ENCODE measurements around the gene CDH22. TPM values are rescaled to one million over a fixed set of nuclear protein-coding genes. Genes with fewer than 3 reads are reported as not detected.

The CDH22 gene
- total and polyA plus RNA-seq, 2 donors from 2014 or later: 0.19 to 1.6 TPM

DNA sequence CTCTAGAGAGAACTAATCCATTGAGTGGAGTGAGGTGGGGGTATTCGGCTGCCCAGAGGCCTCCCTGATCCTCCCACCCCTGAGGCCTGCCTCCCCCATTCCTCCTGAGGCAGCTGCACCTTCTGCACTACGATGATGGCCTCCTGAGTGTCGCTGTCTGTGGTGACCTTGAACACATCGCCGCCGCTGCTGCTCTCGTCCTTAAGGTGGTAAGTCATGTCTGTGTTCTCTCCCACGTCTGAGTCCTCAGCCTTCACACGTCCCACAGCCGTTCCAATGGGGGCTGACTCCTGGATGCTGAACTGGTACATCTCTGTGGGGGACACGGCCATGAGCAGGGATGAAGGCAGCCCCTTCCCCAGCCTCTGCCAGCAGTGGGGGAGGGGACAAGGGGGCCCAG lies 95.4 kb downstream of the CDH22 start:
- Histone ChIP-seq H3K9me3 (ENCODE audit: control insufficient read depth in 2 of 3, insufficient read depth in 1 of 3, low read length in 3 of 3) (no peaks in the 10 kb centered on the region), H3K9ac (ENCODE audit: low read length in 3 of 3) (no peak overlapping the region), H3K27me3 (ENCODE audit: control insufficient read depth, insufficient read depth, low read length) (peaks cover 17% of the 10 kb centered on the region), H3K27ac (ENCODE audit: low read depth in 2 of 2, low read length in 2 of 2) (no peak overlapping the region), H3K4me3 (ENCODE audit: low read length in 3 of 3) (no peak overlapping the region), H3K4me1 (ENCODE audit: control insufficient read depth in 2 of 3, insufficient read depth in 2 of 3, low read depth in 1 of 3, low read length in 3 of 3) (no peaks in the 10 kb centered on the region), H3K36me3 (ENCODE audit: control insufficient read depth in 2 of 3, insufficient read depth in 3 of 3, low read length in 3 of 3) (no peaks in the 10 kb centered on the region)
- DNase-seq (no peak), FAIRE-seq (no peak)
- TF ChIP-seq, protein P1, sequence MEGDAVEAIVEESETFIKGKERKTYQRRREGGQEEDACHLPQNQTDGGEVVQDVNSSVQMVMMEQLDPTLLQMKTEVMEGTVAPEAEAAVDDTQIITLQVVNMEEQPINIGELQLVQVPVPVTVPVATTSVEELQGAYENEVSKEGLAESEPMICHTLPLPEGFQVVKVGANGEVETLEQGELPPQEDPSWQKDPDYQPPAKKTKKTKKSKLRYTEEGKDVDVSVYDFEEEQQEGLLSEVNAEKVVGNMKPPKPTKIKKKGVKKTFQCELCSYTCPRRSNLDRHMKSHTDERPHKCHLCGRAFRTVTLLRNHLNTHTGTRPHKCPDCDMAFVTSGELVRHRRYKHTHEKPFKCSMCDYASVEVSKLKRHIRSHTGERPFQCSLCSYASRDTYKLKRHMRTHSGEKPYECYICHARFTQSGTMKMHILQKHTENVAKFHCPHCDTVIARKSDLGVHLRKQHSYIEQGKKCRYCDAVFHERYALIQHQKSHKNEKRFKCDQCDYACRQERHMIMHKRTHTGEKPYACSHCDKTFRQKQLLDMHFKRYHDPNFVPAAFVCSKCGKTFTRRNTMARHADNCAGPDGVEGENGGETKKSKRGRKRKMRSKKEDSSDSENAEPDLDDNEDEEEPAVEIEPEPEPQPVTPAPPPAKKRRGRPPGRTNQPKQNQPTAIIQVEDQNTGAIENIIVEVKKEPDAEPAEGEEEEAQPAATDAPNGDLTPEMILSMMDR (IDR thresholded peaks at IDR 0.05; ENCODE audit: borderline replicate concordance, extremely low read depth, insufficient read depth): no peak
- intact Hi-C loops (cut with DNase I): no loop called here

DNA sequence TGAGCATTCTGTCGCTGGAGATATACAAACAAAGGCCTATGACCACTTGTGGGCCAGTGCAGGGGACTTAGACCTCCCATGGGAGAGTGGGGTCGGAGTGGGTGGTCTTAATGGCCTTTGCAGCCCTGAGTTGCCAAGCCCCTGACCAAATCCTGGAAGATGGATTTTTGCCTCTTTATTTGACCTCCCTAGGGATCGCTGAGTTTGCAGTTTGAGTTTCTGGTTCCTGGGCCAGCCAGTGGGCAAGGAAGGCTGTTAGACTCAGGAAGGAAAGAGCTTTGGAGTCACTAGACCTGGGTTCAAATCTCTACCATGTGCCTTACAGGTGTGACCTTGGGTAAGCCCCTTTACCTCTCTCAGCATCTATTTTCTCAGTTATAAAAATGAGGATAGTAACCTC lies 96.0 kb downstream of the CDH22 start:
- intact Hi-C loops (cut with DNase I): no loop called here
- Histone ChIP-seq H3K4me1 (ENCODE audit: control insufficient read depth in 2 of 3, insufficient read depth in 2 of 3, low read depth in 1 of 3, low read length in 3 of 3) (no peaks in the 10 kb centered on the region), H3K27ac (ENCODE audit: low read depth in 2 of 2, low read length in 2 of 2) (no peak overlapping the region), H3K27me3 (ENCODE audit: control insufficient read depth, insufficient read depth, low read length) (peaks cover 17% of the 10 kb centered on the region), H3K9ac (ENCODE audit: low read length in 3 of 3) (no peak overlapping the region), H3K4me3 (ENCODE audit: low read length in 3 of 3) (no peak overlapping the region), H3K9me3 (ENCODE audit: control insufficient read depth in 2 of 3, insufficient read depth in 1 of 3, low read length in 3 of 3) (no peaks in the 10 kb centered on the region), H3K36me3 (ENCODE audit: control insufficient read depth in 2 of 3, insufficient read depth in 3 of 3, low read length in 3 of 3) (no peaks in the 10 kb centered on the region)
- DNase-seq (no peak), FAIRE-seq (no peak)
- TF ChIP-seq, protein P1 (IDR thresholded peaks at IDR 0.05; ENCODE audit: borderline replicate concordance, extremely low read depth, insufficient read depth): no peak

DNA sequence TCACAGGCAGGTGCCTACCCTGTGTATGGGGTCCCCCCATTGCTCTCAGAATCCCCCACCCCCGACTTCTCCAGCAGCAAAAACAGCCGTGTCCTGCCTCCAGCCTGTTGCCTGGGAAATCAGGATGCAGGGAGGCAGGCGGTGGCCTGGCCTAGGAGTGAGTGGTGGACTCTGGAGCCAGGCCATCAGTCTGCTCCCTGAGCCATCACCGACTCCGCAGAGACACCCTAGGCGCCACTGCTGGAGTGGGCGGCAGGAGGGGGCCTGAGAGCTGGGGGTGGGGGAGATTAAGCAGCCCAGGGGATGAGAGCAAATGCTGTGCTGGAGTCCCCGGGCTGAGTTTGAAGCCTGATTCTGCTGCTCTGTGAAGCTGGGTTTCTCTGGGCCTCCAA lies 97.0 kb downstream of the CDH22 start:
- DNase-seq (no peak), FAIRE-seq (no peak)
- intact Hi-C loops (cut with DNase I): no loop called here
- H3K4me3 ChIP-seq (ENCODE audit: low read length in 3 of 3): no peak overlapping the region
- H3K27me3 ChIP-seq (ENCODE audit: control insufficient read depth, insufficient read depth, low read length): peaks cover 17% of the 10 kb centered on the region
- no peak overlapping the region for H3K9ac ChIP-seq (ENCODE audit: low read length in 3 of 3)
- no peaks in the 10 kb centered on the region for H3K36me3 ChIP-seq (ENCODE audit: control insufficient read depth in 2 of 3, insufficient read depth in 3 of 3, low read length in 3 of 3)
- no peaks in the 10 kb centered on the region for H3K9me3 ChIP-seq (ENCODE audit: control insufficient read depth in 2 of 3, insufficient read depth in 1 of 3, low read length in 3 of 3)
- H3K27ac ChIP-seq (ENCODE audit: low read depth in 2 of 2, low read length in 2 of 2): no peak overlapping the region
- TF ChIP-seq, protein P1 (IDR thresholded peaks at IDR 0.05; ENCODE audit: borderline replicate concordance, extremely low read depth, insufficient read depth): no peak
- no peaks in the 10 kb centered on the region for H3K4me1 ChIP-seq (ENCODE audit: control insufficient read depth in 2 of 3, insufficient read depth in 2 of 3, low read depth in 1 of 3, low read length in 3 of 3)

- TF ChIP-seq, protein P1 (IDR thresholded peaks at IDR 0.05; ENCODE audit: borderline replicate concordance, extremely low read depth, insufficient read depth): no peak
- intact Hi-C loops (cut with DNase I): no loop called here
- no peak for FAIRE-seq
These were observed 97.5 kb downstream of the CDH22 start for GRCh38 chr20:46210672-46211330.

More at GRCh38 chr20:46210672-46211330, 97.5 kb downstream of the CDH22 start:
- Histone ChIP-seq H3K9me3 (ENCODE audit: control insufficient read depth in 2 of 3, insufficient read depth in 1 of 3, low read length in 3 of 3) (no peaks in the 10 kb centered on the region), H3K4me1 (ENCODE audit: control insufficient read depth in 2 of 3, insufficient read depth in 2 of 3, low read depth in 1 of 3, low read length in 3 of 3) (no peaks in the 10 kb centered on the region), H3K27ac (ENCODE audit: low read depth in 2 of 2, low read length in 2 of 2) (no peak overlapping the region), H3K9ac (ENCODE audit: low read length in 3 of 3) (no peak overlapping the region), H3K36me3 (ENCODE audit: control insufficient read depth in 2 of 3, insufficient read depth in 3 of 3, low read length in 3 of 3) (no peaks in the 10 kb centered on the region), H3K27me3 (ENCODE audit: control insufficient read depth, insufficient read depth, low read length) (peaks cover 17% of the 10 kb centered on the region), H3K4me3 (ENCODE audit: low read length in 3 of 3) (no peak overlapping the region)
- no peak for DNase-seq
